ENCODE data around the gene GAN. TPM values are rescaled to one million over a fixed set of nuclear protein-coding genes. Genes with fewer than 3 reads are reported as not detected.
A peak's percentile ranks its signal among the peaks of the same experiment; 100 is the strongest.

Gene GAN
- total and polyA plus RNA-seq, 9 of the 15 experiments (the other 6 are each of a cell fraction or from before 2014, with no cell fraction given): 0.83 to 15.1 (median 5.2) TPM

- POLR2A ChIA-PET: interaction anchor here (0.5 to 0.6 kb wide), 2 partner anchors 16 to 153 kb away, joined by 3 read pairs; no protein-coding TSS in a partner anchor
- Histone ChIP-seq H3K36me3 (ENCODE audit: control insufficient read depth, insufficient read depth, low read length) (no peaks in the 10 kb centered on the region), H3K27ac (ENCODE audit: extremely low read depth, low read depth, low read length) (no peak overlapping the region), H3K4me1 (replicated peaks in 1 of 2; ENCODE audit: control insufficient read depth in 2 of 2, insufficient read depth in 2 of 2, low read length in 2 of 2) (peaks cover 12 to 13% of the 10 kb centered on the region in 2 experiments; a peak in 4 of 5 replicates), H3K79me2 (ENCODE audit: control insufficient read depth, insufficient read depth, low read length) (no peaks in the 10 kb centered on the region), H3K4me2 (ENCODE audit: insufficient read depth, low read length) (no peak overlapping the region), H3K9me3 (replicated peaks; ENCODE audit: control insufficient read depth, insufficient read depth, low read depth, low read length) (no peaks in the 10 kb centered on the region), H2AFZ (ENCODE audit: low read depth, low read length) (peak overlapping the region; percentile 16; the same call in 1 of the 2 replicates), H3K9ac (ENCODE audit: insufficient read depth in 1 of 2, low read depth in 2 of 2, low read length in 2 of 2) (no peak overlapping the region), H3K27me3 (ENCODE audit: control insufficient read depth in 2 of 2, insufficient read depth in 2 of 2, low read length in 2 of 2) (no peaks in the 10 kb centered on the region), H4K20me1 (replicated peaks; ENCODE audit: control insufficient read depth, insufficient read depth, low read length) (no peaks in the 10 kb centered on the region), H3K4me3 (no peak overlapping the region), H3K9me1 (ENCODE audit: control insufficient read depth, insufficient read depth, low read length) (no peaks in the 10 kb centered on the region)
- DNase-seq (ENCODE audit: extremely low read depth in 1 of 4, low spot score in 3 of 4): no peak
- 54% methylated on average over 6 of the region's 6 CpGs for WGBS (ENCODE audit: insufficient coverage, low coverage, missing lambda C conversion rate)
- CTCF ChIA-PET (ENCODE audit: low intra/inter-chr PET ratio): no interaction called here
- intact Hi-C loops (cut with micrococcal nuclease): no loop called here
- no peak for FAIRE-seq
- no TSS peak for BruUV-seq (replicated peaks)
- ATAC-seq: no peak
- in situ Hi-C loops (cut with MboI): no loop called here
- no peak for TF ChIP-seq RFX1 (IDR thresholded peaks at IDR 0.05)
- no peak for TF ChIP-seq HES1 (IDR thresholded peaks at IDR 0.05; ENCODE audit: low read depth)
- no peak for TF ChIP-seq KDM5B (IDR thresholded peaks at IDR 0.05; ENCODE audit: insufficient replicate concordance, low read depth, low read length)
- TF ChIP-seq RNF219 (CRISPR knock-in tag; IDR thresholded peaks at IDR 0.05): no peak
- no peak for TF ChIP-seq NFYB (IDR thresholded peaks at IDR 0.05; ENCODE audit: extremely low read depth, insufficient read length)
- TF ChIP-seq EP300 (IDR thresholded peaks at IDR 0.05; ENCODE audit: low read length): no peak
- no peak for TF ChIP-seq ZNF184 (CRISPR knock-in tag; IDR thresholded peaks at IDR 0.05)
- no peak for TF ChIP-seq MYBL2 (IDR thresholded peaks at IDR 0.05; ENCODE audit: low read depth)
- no peak for TF ChIP-seq MYBL2 (CRISPR knock-in tag; IDR thresholded peaks at IDR 0.05; ENCODE audit: borderline replicate concordance)
- no peak for TF ChIP-seq HMG20B (CRISPR knock-in tag; IDR thresholded peaks at IDR 0.05)
- no peak for TF ChIP-seq SMAD4 (CRISPR knock-in tag; conservative IDR thresholded peaks at IDR 0.05)
- no peak for TF ChIP-seq CC2D1A (IDR thresholded peaks at IDR 0.05)
- TF ChIP-seq ATF6 (CRISPR knock-in tag; IDR thresholded peaks at IDR 0.05): no peak
- no peak for TF ChIP-seq BRD9 (IDR thresholded peaks at IDR 0.05; ENCODE audit: low read depth, partially characterized antibody)
- no peak for TF ChIP-seq ETS2 (tag; IDR thresholded peaks at IDR 0.05; ENCODE audit: borderline replicate concordance, poor library complexity, severe bottlenecking)
- no peak for TF ChIP-seq JUND (IDR thresholded peaks at IDR 0.05; ENCODE audit: borderline replicate concordance, low read depth, low read length)
- no peak for TF ChIP-seq JUND (tag; IDR thresholded peaks at IDR 0.05; ENCODE audit: borderline replicate concordance, low read depth, low read length)
Observed at GRCh38 chr16:81427219-81427618, 112.5 kb downstream of the GAN start.
